Measurements from ENCODE around the gene ZNF256.

Gene ZNF256

DNA sequence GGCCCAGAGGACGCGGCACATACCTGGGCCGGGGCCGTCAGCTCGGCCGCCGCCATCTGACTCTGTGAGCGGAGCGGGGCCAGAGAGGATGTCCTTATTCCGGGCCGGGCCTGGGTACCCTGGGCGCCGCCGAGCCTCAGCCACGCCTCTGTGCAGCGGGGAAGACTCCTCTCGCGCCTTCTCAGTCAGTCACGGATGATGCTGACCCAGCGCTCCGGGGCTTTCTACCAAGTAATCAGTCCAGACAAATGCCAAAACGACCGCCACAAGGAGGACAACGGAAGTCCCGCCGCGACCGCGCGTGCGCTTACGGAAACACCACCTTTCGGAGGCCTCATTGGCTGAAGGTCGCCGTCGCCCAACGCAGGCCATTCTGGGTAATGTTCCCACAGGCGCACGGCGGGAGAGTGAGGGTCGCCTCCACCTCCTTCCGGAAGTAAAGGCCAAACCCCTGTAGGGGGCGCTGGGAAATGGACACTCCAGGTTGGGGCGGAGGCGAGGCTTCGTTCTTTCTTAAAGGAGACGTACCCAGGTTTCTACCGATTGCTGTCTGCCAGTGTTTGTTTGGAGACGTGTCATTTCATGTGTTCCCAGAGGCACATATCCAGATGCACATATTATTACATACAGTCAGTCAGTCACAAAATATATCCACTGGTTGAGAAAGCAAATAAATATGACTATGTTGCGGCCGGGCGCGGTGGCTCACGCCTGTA, at the start of gene ZNF256:
Gene ZNF256 (minus strand): TSS at position 288 of the 716 bp plus-strand sequence. CDS start 232 bp downstream, at position 56.
- peak; percentile 77 for DNase-seq (ENCODE audit: low read depth)

DNA sequence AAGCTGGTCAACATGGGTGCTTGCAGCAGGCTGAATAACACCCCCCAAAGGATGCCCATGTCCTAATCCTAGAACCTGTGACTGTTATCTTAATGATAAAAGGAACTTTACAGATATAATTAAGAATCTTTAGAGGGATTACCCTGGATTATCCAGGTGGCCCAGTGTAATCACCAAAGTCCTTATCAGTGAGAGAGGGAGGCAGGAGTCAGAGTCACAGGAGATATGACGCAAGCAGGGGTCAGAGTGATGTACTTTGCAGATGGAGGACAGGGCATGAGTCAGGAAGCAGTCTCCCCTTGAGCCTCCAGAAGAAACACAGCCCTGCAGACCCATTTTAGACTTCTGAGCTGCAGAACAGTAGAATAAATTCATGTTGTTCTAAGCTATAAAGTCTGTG, 45.3 kb upstream of the ZNF256 start:
- no peak for DNase-seq (ENCODE audit: low read depth)

DNA sequence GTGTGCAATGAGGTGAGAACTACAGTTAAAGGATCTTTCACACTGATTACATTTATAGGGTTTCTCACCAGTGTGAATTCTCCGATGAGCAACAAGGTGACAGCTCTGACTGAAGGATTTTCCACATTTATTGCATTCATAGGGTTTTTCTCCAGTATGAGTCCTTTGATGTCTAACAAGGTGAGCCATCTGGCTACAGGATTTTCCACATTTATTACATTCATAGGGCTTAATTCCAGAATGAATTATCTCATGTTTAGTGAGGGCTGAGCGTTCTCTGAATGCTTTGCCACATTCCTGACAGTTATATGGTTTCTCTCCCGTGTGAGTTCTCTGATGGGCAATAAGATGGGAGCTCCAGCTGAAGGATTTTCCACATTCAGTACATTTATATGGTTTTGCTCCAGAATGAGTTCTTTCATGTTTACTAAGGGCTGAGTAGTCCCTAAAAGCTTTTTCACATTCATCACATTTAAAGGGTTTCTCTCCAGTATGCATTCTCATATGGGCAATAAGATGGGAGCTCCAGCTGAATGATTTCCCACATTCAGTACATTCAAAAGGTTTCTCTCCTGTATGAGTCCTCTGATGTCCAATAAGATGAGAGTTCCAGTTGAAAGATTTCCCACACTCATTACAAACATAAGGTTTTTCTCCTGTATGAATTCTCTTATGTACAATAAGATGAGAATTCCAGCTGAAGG, 31.2 kb upstream of the ZNF256 start:
- no peak for DNase-seq (ENCODE audit: low read depth)

DNA sequence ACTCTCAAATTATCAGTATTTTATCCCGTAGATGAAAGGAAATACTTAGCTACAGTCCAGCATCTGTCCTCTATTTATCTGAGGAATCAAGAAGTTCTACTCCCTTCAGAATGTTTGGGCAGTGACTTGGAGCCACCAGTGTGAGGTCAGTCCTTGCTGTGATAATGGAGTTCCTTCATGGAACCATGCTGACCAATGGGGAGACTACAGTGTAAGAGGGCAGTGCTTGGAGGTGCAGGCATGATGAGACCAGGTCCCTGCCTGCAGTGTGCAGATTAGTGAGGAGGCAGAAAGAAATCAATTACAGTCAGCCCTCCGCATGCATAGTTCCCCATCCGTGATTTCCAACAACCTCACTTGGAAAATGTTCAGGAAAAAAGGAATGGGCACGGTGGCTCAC, 26.9 kb upstream of the ZNF256 start, which contains the start of gene C19orf18:
Gene C19orf18 (minus strand): TSS at position 101 of the 400 bp plus-strand sequence. CDS start 102 bp downstream, outside the sequence.
- no peak for DNase-seq (ENCODE audit: low read depth)

DNA sequence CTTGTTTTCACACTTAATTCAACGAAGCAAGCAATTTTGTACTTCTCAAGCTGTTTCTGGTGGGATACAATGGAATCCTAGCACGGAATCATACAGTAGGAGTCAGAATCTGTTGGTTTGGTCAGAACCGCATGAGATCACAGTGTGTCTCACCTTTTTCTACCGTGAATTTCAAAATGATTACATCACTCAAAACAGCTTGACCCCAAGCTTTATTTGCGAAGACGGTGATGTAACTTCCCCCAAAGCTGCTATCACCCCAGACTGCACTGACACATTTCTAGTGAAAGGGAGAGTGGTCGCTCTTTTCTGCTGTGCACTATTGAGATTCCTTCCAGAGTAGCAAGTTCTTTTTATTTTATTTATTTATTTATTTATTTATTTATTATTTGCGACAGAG, 17.3 kb upstream of the ZNF256 start:
- DNase-seq (ENCODE audit: low read depth): no peak

DNA sequence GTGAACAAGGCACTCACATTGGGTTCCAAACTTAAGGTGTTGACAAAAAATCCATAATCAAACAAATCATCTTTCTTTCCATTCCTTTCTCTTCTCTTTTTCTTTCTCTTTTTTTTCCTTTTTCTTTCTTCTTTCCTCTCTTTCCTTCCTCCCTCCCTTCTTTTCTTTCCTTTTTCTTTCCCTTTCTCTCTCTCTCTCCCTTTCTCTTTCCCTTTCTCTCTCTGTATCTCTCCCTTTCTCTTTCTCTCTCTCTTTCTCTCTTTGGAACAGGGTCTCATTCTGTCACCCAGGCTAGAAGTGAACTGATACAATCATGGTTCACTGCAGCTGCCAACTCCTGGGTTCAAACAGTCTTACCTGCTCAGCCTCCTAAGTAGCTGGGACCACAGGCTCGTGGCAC, 14.3 kb upstream of the ZNF256 start:
- DNase-seq (ENCODE audit: low read depth): no peak

DNA sequence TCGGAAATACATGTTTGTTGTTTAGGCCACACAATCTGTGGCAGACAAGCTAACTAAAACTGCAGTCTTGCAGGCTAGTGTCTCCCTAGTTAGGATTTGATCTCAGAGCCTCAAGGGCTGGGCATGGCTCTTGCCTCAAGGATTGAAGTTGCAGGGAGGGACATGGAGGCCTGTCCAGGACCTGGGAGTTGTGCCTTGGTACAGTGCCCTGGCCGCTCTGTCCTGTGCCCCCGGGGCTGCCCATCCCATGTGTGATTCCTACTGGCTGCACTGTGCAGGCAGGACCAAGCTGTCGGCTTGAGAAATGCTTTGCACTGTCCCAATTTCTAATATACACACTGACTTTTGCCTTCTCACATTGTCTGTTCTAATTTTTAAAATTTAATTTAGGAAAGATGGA, 7.5 kb upstream of the ZNF256 start:
- DNase-seq (ENCODE audit: low read depth): no peak

DNA sequence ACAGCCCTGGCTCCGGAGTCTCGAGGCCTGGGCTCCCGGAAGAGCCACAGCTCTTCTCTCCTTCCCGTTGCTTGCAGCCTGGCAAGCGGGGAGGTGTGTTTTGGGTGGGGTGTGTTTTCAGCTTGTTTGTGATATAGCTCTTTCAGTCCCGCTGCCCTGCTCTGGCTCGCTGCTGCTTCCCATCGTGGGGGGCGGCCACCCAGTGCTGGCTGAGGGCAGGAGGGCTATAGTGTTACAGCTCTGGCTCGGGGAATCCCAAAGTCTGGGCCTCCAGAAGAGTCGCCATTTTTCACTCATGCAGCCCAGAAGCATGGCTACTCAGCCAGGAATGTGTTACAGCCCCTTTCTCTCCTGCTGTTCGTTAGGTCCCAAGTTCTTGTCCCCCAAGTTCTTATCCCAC, 2.2 kb upstream of the ZNF256 start:
- DNase-seq (ENCODE audit: low read depth): no peak

DNA sequence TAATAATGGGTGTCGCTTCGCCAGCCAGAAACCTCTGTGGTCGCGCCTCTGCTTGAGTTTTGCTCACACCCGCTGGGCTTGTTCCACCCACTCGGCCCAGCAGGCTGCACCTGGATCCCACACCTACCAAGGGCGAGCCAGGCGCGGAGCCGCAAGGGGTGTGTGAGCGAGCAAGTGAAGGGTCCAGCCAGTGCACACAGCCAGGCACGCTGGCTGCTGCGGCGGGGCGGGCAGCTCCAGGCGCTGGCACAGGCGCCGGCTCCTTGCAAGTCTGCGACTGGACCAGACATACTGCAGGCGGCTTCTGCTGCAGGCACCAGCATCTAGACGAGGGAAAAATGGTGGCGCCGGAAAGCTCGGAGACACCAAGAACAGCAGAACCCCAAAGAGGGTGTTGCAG, 1.8 kb upstream of the ZNF256 start:
- DNase-seq (ENCODE audit: low read depth): no peak

DNA sequence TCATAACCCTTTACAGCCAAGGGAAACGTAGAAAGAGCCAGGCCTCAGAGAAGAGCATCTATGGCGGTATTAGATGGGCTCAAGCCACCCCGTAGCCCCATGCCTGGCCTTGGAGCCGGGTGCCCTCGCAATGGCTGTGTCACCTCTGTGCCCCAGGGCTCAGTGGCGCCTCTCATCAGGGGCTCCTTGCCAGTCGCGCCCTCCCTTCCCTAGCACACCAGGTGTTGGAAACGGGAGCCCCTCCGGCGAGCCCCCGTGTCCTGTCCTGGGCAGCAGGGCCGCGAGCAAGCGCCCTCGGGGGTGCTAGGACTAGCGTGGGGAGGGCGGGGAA, 453 bp downstream of the ZNF256 start:
- DNase-seq (ENCODE audit: low read depth): no peak

DNA sequence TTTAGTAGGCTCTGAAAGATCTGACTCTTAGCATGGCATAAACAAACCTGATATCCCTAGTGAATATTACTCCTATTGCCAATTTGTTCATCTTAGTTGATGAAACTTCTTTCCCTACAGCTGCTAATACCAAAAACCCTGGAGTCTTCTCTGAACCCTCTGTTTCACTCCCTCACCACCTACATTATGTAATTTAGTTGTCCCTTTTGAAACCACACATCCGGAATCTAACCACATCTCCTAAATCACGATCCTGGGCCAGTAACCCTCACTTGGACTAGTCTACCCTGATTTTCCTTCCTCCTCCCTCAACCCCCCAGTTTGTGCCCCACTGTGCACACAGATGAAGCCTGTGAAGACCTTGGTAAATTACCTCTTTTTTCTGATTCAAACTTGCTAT, 1.2 kb downstream of the ZNF256 start:
- no peak for DNase-seq (ENCODE audit: low read depth)

DNA sequence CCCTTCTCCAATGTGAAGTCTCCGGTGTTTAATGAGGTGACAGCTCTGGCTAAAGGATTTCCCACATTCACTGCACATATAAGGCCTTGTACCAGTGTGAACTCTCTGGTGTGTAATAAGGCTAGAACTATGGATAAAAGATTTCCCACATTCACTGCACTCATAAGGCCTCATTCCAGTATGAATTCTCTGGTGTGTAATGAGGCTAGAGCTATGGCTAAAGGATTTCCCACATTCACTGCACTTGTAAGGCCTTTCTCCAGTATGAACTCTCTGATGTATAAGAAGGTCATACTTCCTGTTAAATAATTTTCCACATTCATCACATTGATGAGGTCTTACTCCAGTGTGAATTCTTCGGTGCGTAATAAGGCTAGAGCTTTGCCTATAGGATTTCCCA, 5.9 kb downstream of the ZNF256 start:
- DNase-seq (ENCODE audit: low read depth): no peak

DNA sequence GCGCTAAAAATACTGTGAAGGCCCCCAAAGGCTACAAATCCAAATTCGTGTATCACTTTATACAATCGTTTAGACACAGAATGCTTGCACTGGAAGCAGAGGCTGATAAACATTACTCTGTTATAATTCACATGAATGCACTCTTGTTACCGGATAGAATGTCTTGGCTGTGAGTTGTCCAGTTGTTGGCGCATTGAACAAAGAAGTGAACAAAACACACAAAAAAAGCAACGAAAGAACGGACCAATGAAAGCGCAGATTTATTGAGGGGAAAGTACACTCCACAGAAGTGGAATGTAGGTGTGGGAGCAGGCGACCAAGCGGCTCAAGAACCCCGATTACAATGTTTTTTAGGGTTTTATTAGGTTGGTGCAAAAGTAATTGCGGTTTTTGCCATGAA, 11.8 kb downstream of the ZNF256 start:
- no peak for DNase-seq (ENCODE audit: low read depth)

DNA sequence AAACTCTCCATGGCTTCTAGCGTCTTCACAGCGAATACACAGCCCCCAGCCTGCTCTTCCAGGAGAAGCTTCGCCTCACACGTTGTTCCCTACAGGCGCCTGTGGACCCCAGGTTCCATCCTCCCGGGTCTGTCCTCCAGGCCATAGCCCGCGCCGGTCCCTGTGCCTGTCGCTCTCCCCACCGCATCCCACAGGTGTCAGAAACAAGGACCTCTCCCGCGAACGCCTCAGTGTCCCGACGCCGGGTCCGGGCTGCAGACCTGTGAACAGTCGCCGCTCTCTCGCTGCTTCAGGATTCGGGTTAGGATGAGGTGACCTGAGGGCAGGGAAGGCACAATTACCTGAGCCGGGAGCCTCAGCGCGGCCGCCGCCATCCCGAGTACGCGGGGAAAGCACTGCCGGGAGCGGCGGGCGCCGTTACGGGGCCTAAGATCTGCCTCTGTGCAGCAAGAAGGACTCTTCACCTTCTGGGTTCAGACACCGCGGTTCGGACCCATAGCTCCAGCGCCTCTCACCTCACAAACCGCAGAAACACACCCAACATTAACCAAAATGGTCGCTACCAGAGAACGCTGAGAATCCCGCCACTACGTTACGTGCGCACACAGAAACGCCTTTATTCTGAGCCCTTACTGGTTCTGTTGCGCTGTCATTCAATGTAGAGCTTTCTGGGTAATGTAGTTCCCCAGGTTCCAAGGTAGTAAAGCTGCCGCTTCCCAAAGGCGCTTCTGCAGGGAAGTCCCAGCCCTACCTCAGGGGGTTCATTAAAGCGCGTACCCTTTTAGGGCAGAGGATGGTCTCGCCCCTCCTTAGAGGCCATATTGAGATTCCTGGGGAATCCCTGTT, 12.5 kb downstream of the ZNF256 start, which contains the start of gene ZNF418:
Gene ZNF418 (minus strand): TSS at position 583 of the 846 bp plus-strand sequence. CDS start 1,580 bp downstream, outside the sequence.
- peak; percentile 22 for DNase-seq (ENCODE audit: low read depth)

DNA sequence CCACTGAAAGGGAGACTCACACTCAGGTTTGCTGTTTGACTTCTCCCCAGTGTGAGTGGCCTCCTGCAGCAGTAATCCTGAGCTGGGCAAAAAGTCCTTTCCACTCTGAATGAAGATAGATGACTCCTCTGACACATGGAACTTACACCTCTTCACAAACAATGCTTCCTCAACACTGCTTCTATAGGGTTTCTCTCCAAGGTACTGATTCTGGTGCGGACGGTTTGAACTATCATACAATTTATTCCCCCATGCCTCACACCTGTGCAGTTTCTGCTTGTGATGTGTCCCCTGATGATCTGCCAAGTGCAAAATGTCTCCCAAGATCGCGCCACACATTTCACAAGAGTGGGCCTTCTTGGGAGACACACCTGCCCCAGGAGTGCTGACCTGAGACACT, 19.9 kb downstream of the ZNF256 start:
- no peak for DNase-seq (ENCODE audit: low read depth)

DNA sequence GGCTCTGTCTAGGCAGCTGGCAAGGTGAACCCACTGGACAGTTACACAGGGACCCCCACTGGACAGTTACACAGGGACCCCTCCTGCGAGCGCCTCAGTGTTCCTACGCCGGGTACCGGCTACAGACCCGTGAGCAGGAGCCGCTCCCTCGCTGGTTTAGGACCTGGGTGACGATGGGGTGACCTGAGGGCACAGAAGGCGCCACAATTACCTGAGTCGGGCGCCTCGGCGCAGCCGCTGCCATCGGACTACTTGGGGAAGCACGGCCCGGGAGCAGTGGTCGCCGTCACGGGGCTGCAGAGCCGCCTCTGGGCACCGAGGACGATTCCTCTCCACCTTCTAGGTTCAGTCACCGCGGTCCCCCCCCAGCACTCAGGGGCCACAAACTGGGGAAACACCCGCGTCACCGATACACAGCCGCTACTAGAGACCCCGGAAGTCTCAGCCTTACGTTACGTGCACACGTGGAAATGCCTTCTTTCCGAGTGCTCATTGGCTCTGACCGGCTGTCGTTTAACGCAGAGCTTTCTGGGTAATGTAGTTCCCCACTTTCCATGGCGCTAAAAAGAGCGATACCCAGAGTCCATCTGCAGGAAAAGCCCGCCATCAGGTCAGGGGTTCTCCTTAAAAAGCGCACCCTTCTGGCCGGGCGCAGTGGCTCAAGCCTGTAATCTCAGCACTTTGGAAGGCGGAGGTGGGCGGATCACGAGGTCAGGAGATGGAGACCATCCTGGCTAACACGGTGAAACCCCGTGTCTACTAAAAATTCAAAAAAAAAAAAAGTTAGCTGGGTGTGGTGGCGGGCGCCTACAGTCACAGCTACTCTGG, 31.1 kb downstream of the ZNF256 start, which contains the start of gene ZNF417:
Gene ZNF417 (minus strand): TSS at position 425 of the 828 bp plus-strand sequence. CDS start 181 bp downstream, at position 244.
- DNase-seq (ENCODE audit: low read depth): peak; percentile 78

DNA sequence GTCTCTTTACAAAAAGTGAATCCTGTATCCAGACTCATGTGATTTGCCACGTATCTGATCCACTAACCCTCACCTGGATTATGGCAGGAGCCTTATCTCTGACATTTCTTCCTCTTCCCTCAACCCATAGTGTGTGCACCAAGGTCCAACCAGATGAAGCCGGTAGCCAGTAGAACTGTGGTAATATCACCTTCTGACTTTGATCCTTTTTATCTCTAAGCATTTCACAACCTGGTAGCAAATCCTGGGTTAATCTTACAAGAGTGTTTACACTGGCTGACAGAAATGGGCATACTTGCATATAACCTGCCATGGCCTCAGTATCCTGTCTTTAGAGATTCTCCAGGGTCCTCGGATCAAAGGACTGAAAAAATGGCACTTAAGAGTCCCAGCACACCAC, 33.0 kb downstream of the ZNF256 start:
- no peak for DNase-seq (ENCODE audit: low read depth)

DNA sequence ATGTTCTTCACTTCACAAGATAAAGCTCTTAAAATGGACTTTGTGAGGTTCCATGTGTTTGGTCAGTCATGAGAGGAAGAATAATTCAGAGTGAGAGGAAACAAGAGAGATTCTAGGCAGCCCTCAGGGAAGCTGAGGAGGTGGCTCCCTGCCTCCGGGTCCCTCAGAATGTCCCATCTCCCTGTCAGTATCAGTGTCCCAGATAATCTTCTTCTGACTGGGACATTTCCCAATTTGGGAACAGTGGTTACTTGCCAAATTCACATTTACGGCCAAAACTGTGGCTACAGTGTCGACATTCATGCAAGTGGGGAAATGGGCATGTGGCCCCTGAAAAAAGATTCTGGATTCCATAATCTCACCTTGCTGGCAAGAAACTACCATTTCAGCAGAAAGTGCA, 40.1 kb downstream of the ZNF256 start:
- DNase-seq (ENCODE audit: low read depth): no peak

DNA sequence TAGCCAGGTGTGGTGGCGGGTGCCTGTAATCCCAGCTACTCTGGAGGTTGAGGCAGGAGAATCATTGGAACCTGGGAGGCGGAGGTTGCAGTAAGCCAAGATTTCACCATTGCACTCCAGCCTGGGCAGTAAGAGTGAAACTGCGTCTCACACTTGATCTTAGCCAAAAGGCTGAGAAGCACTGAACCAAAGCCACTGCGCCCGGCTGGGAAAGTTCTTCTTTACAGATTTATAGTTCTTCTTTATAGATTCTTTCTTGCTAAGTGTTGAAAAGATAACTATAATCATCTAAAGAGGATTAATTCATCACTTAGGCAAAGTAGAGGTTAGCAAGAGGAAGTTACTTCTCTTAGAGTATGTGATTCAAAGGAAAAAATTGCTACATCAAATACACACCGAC, 42.2 kb downstream of the ZNF256 start:
- DNase-seq (ENCODE audit: low read depth): no peak

DNA sequence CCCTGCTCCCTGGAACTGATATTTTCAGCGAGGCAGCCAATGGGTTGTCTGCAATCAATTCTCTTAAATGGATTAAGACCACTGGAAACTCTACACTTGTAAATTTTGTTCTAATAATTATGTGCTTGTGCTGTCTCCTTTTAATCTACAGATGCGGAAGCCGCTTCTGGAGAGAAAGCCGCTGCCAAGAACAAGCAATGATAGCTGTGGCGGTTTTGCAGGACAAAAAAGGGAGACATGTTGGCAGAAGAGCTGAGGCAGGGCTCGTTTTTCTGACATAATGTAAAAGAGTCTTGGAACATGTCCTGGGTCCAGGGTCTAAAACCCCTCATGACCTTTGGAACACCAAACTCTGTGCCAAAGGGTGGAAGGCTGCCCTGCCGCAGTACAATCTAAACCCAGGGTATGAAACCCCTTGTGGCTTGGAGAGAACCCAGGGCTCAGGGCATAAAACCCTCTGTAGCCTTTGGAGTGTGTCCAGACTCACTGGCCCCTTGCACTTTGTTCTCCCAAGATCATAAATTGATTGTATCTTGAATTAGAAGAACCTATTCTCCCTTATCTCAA, 43.8 kb downstream of the ZNF256 start:
- no peak for DNase-seq (ENCODE audit: low read depth)

DNA sequence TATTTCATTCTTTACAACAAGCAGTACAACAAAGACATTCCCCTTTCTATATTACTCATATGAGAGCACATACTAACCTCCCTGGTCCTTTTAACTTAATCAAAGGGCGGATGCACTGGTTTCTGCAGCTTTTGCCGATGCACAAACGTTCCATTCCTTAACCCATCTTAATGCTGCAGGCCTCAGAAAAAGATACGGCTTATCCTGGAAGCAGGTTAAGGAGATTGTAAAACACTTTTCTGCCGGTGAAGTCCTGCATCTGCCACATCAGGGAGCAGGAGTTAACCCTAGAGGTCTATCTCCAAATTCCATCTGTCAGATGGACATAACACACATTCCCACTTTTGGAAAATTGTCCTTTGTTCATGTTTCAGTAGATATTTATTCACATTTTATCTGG, 47.2 kb downstream of the ZNF256 start:
- DNase-seq (ENCODE audit: low read depth): no peak
